ENCODE results near the gene ORC1.

The ORC1 gene

GRCh38 chr1:52404116-52404974 lies at the start of gene ORC1, which contains the start of gene PRPF38A:
ORC1 (minus strand) TSS chr1:52404423; CDS start chr1:52402223, 2,200 bp downstream.
PRPF38A (plus strand) TSS chr1:52404602; CDS start chr1:52404750, 148 bp downstream.
- peak; percentile 90 to 95 for DNase-seq

- no peak for DNase-seq
Observed at GRCh38 chr1:52444463-52444862, 40.2 kb upstream of the ORC1 start.

- no peak for DNase-seq
Observed at GRCh38 chr1:52439976-52440375, 35.8 kb upstream of the ORC1 start.

- no peak for DNase-seq
Observed at GRCh38 chr1:52436817-52437216, 32.6 kb upstream of the ORC1 start.

GRCh38 chr1:52435650-52436049 lies 31.4 kb upstream of the ORC1 start:
- DNase-seq = no peak

DNA sequence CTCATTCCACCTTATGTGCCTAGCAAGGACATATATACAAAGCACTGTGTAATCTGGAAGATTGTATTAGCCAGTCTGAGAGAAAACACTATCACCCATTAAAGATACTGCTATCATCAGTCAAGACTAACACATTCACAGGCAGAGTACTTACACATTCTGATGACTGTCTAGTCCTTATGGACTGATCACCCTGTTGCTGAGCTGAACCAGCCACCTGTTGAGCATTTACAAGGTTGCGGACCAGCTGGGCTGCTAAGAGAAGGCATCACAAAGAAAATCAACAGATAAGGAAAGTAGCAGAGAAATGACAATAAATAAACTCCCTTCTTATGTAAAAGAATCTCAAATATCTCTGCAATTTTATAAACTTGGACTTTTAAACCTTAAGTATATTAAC lies 31.0 kb upstream of the ORC1 start:
- DNase-seq = no peak

GRCh38 chr1:52432807-52433206 lies 28.6 kb upstream of the ORC1 start:
- no peak for DNase-seq

GRCh38 chr1:52427152-52427551 lies 22.9 kb upstream of the ORC1 start:
- DNase-seq = no peak

GRCh38 chr1:52426371-52426770 lies 22.1 kb upstream of the ORC1 start:
- DNase-seq = no peak

DNA sequence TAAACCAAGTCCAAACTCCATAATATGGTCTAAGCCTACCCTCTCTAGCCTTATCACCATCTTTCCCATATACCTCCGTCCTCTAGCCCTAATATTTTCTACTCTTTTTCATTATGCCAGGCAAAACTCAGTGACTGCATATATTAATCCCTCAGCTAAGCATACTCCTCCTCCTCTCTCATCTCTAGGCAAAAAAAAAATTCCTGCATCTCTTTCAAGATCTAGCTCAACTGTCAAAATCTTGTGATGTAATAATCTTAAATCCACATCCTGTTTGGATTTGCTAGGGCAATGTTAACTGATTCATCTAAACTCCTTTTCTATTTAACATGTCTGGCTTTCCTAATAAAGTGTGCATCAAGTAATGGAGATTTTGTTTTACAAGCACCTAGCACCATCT lies 20.6 kb upstream of the ORC1 start:
- DNase-seq = no peak

GRCh38 chr1:52424231-52424636 lies 20.0 kb upstream of the ORC1 start:
- no peak for DNase-seq

GRCh38 chr1:52423771-52424170 lies 19.5 kb upstream of the ORC1 start:
- no peak for DNase-seq

DNA sequence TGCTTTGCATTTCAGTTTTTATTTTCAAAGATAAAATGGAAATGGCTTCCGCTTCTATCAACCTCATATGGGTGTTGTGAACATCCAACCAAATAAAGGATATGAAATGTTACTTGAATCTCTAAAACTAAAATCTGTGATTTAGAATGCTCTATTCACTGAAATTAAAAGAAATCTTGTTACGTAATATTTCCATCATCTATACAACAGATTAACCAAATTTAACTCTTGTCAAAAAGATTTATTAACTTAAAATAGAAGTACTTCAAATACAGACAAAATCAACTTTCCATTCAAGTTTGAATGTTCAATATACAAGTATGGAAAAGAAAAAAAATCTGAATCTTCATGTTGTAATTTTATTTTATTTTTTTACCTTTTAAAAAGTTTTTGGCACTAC lies 18.8 kb upstream of the ORC1 start:
- DNase-seq = no peak

GRCh38 chr1:52420713-52421112 lies 16.5 kb upstream of the ORC1 start:
- no peak for DNase-seq

DNA sequence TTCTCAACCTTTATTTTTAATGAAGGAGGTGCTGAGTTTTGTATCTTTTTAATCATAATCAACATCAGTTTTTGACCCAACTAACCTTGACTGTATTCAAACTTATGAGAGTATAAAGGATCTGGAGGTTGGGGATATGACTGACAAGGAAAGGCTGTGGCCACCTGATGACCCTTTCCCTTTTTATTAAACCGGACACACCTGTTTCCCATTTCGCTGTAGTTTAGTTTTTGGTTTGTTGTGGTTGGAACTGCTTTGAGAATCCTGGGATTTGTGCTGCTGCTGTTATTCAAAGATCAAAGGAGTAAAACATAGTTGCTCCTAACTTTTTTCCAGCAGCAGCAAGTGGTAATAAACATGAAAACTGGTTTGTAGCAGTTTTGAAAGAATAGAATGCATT lies 12.6 kb upstream of the ORC1 start:
- DNase-seq = no peak

- DNase-seq = no peak
Observed at GRCh38 chr1:52414942-52415341, 10.7 kb upstream of the ORC1 start.

GRCh38 chr1:52413410-52413989 lies 9.3 kb upstream of the ORC1 start:
- no peak for DNase-seq

- DNase-seq = no peak
Observed at GRCh38 chr1:52404975-52405338, 734 bp upstream of the ORC1 start.

DNA sequence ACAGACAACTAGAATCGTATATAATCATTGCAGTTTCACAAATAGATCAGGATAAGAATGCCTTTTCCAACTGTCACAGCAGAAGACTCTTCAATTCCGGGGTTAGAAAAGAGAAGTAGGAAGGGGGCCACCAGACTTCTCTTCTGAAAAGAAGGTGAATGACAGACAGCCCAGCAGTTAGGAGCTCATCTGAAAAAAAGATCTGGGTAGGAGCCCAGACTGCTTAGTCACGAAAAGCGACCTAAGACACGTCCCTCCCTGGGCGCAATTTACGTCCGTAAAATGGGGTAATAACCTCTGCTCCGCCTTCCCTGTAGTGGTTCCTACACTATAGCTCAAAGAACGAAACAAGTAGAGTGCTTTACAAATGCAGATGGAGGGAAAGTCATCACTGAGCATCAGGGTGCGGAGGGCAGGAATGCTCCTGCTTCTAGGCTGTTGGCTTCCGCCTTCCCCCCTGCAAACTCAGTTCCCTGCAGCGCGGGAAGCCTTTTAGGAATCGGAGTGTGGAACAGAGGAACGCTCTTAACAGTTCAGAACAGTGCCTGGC lies 582 bp downstream of the ORC1 start:
- no peak for DNase-seq

- no peak for DNase-seq
Observed at GRCh38 chr1:52402860-52403240, 1.4 kb downstream of the ORC1 start.

DNA sequence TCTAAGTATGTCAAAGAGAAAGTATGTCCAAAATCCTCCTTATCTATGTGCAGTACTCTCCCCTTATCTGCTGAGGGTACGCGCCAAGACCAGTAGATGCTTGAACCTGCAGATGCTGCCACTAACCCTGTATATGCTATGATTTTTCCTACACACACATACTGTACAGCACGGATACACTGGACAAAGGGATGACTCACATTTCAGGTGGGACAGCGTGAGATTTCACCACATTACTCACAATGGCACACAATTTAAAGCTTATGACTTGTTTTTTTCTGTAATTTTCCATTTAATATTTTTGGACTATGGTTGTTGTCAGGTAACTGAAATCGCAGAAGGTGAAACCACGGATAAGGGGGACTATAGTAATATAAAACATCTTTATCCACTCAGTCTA lies 4.1 kb downstream of the ORC1 start:
- no peak for DNase-seq

DNA sequence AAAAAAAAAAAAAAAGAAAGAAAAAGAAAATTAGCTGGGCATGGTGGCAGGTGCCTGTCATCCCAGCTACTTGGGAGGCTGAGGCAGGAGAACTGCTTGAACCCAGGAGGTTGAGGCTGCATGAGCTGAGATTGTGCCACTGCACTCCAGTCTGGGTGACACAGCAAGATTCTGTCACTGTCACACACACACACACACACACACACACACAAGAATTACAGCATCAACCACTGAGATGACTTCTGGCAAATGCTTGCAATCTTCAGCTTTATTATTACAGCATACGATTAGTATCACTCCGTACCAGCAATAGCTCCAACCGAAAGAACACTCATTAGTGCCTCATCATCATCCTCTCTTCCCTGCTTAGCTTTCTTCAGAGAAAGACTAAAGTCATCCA lies 4.6 kb downstream of the ORC1 start:
- no peak for DNase-seq

DNA sequence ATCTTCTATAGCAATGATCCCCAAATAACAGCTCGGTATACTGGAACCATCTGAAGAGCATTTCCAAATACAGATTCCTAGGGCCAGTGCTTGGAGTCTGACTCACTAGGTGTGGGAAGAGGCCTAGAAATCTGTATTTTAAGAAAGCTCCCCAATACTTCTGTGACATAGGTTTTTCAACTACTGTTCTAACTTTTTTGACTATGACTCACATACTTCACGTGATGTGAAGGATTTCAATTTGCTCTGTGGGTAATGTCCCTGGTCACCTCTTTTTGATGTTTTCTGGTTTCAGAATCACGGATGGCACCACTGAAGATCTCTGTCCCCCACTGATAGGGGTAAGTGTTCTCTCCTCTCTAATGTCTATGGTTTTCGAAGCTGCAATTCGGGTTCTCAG lies 11.0 kb downstream of the ORC1 start:
- DNase-seq = no peak

DNA sequence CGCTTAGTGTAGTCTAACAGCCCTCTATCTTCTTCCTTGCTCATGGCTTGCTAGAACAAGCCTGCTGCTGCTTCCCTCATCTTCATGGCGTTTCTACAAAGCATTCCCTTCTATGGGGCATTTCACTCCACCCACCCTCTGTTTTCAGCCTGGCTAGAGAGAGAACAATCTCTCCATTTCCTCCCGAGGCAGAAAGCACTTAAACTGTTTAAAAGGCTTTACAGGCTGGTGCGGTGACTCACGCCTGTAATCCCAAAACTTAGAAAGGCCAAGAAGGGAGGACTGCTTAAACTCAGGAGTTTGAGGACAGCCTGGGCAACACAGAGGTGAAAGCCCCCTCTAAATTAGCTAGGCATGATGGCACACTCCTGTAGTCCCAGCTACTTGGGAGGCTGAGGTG lies 17.8 kb downstream of the ORC1 start:
- DNase-seq = no peak
